NCI-H187 treated with DMSO at 0.1 percent for 48 hours (cell line): ENCODE measurements around the gene TENM4.

Experiments used
- DNase-seq: peaks from one replicate; lab custom pipeline; 2025; lab: John Stamatoyannopoulos, UW

The TENM4 gene

GRCh38 chr11:78786086-78786485 lies 654.7 kb downstream of the TENM4 start:
- no peak for DNase-seq

GRCh38 chr11:78784321-78785061 lies 656.3 kb downstream of the TENM4 start:
- DNase-seq: no peak

- no peak for DNase-seq
These were observed 657.0 kb downstream of the TENM4 start for GRCh38 chr11:78783846-78784245.

- no peak for DNase-seq
These were observed 657.5 kb downstream of the TENM4 start for GRCh38 chr11:78783301-78783700.

- DNase-seq: no peak
These were observed 658.1 kb downstream of the TENM4 start for GRCh38 chr11:78782725-78783124.

- no peak for DNase-seq
These were observed 659.9 kb downstream of the TENM4 start for GRCh38 chr11:78780889-78781288.

- no peak for DNase-seq
These were observed 667.3 kb downstream of the TENM4 start for GRCh38 chr11:78773492-78773891.

GRCh38 chr11:78773077-78773476 lies 667.8 kb downstream of the TENM4 start:
- DNase-seq: no peak

- no peak for DNase-seq
These were observed 668.6 kb downstream of the TENM4 start for GRCh38 chr11:78772186-78772585.

GRCh38 chr11:78770931-78771330 lies 669.9 kb downstream of the TENM4 start:
- no peak for DNase-seq

GRCh38 chr11:78768971-78769370 lies 671.9 kb downstream of the TENM4 start:
- DNase-seq: no peak

GRCh38 chr11:78768345-78768744 lies 672.5 kb downstream of the TENM4 start:
- DNase-seq: no peak

- no peak for DNase-seq
These were observed 673.5 kb downstream of the TENM4 start for GRCh38 chr11:78767027-78767932.

- no peak for DNase-seq
These were observed 675.9 kb downstream of the TENM4 start for GRCh38 chr11:78764946-78765345.

GRCh38 chr11:78763664-78764063 lies 677.2 kb downstream of the TENM4 start:
- DNase-seq: no peak

GRCh38 chr11:78762105-78762504 lies 678.7 kb downstream of the TENM4 start:
- no peak for DNase-seq

GRCh38 chr11:78759071-78759470 lies 681.8 kb downstream of the TENM4 start:
- no peak for DNase-seq

- DNase-seq: no peak
These were observed 687.5 kb downstream of the TENM4 start for GRCh38 chr11:78753297-78753696.

GRCh38 chr11:78752494-78752893 lies 688.3 kb downstream of the TENM4 start:
- no peak for DNase-seq

- no peak for DNase-seq
These were observed 691.7 kb downstream of the TENM4 start for GRCh38 chr11:78748918-78749690.

- no peak for DNase-seq
These were observed 695.9 kb downstream of the TENM4 start for GRCh38 chr11:78744949-78745348.

GRCh38 chr11:78744202-78744601 lies 696.6 kb downstream of the TENM4 start:
- no peak for DNase-seq
